ENCODE results near the gene PPP6R2.

GRCh38 chr22:50483106-50483505, 140.0 kb downstream of the PPP6R2 start:
- no peak for TF ChIP-seq CTCF (IDR thresholded peaks at IDR 0.05; ENCODE audit: low read length)
- TF ChIP-seq EZH2 (IDR thresholded peaks at IDR 0.05; ENCODE audit: borderline replicate concordance, low read length) = no peak

Data from OCI-LY1 (cell line).